ENCODE data around the gene ABLIM2. TPM values are rescaled to one million over a fixed set of nuclear protein-coding genes. Genes with fewer than 3 reads are reported as not detected.

Gene ABLIM2
- total RNA-seq, 1 donor from 2014 or later, result 5.2 TPM

DNA sequence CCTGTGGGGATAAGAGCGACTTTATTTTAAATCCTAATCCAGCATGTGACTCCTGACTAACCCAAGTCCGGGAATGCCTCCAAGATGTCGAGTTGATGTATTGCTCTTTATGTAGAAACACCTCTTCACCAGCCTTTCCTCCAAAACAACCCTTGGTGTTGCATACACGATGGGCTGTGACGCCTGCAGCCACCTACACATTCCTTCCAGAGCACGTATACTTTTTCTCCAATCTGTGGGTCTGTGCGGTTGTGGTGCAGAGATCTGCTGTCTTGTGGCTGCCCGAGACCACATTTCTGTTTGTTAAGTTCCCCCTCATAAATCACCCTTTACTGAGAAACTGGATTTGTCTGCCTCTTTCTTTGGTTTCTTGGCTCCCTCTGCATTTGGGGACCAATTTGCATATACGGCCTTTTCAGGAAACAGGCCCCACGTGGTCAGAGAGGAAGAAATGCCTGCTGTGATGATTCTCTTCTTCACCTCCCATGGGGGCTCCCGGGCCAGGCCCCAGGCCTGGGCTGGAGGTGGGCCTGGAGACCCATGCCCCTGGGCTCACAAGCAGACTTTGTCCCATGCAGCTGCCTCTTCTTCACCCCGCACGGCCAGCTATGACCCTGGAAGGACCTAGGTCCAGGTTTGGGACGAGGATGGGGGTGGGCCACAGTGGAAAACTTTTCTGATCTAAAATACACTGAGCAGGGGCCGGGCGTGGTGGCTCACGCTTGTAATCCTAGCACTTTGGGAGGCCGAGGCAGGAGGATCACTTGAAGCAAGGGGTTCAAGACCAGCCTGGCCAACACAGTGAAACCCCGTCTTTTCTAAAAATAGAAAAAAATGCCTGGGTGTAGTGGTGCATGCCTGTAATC, 197.6 kb downstream of the ABLIM2 start:
- H3K36me3 ChIP-seq, result no peaks in the 10 kb centered on the region
- H3K4me1 ChIP-seq, result peaks cover 29% of the 10 kb centered on the region
- no peaks in the 10 kb centered on the region for H3K27me3 ChIP-seq (ENCODE audit: low read depth)
- no peak for TF ChIP-seq CTCF (IDR thresholded peaks at IDR 0.05)
- DNase-seq (no peak), ATAC-seq (peak in 1 of 2 donors; percentile 13)
- no peak overlapping the region for H3K4me3 ChIP-seq
- H3K27ac ChIP-seq, result no peak overlapping the region
- no peaks in the 10 kb centered on the region for H3K9me3 ChIP-seq
- intact Hi-C loops (cut with DNase I), result no loop called here

DNA sequence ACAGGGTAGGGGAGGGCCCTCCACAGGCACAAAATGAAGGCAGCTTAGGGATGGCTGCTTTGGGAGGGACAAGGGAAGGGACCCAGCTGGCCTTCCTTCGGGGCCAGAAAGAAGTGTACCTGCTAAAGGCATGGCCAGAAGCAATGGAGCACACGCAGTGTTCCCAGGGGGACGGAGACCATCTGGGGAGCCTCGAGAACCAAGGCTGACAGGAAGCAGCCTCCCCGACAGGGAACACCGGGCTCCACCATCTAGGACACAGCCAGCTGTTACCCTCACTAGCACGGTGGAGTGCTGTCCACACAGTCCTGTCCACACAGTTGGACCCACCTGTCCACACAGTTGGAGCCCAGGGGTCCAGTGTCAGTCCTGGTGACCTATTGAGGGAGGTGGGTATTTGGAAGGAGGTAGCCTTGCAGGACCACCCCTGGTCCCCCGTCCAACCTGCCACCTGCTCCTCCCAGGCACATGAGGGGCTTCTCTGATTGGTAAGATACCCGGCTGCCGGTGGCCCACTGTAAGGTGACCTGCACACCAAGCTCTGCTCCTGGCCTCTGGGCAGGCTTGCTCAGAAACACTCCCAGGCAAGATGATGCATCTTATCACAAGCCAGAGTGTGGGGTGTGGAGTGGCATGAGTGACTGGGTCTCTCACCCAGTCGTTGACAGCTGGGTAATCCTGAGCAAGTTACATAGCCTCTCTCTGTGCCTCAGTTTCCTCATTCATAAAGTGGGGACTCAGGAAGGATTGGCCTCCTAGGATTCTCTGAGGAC, 198.4 kb downstream of the ABLIM2 start:
- Histone ChIP-seq H3K9me3 (no peaks in the 10 kb centered on the region), H3K27ac (peak overlapping the region; percentile 2), H3K27me3 (ENCODE audit: low read depth) (no peaks in the 10 kb centered on the region)

DNA sequence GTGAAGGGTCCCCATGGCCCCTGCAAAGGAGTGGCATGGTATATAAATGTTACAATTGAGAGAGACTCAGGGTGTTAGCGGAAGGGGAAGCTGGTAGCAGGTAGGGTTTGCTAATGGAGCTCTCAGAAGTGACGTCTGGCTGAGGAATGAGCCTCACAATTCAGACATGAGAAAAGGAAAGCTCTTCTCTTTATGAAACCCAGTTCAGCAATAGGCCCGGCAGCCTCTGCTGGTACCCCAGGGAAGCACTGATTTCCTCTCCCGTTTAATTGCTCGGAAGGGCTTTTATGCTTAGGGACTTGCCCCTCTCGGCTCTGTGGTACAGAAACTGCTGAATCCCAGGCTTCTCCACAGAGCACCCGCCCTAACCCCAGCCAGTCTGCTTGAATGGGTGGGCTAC, 199.5 kb downstream of the ABLIM2 start:
- ATAC-seq, result no peak
- TF ChIP-seq CTCF (IDR thresholded peaks at IDR 0.05), result no peak
- Histone ChIP-seq H3K4me1 (peaks cover 17% of the 10 kb centered on the region), H3K36me3 (no peaks in the 10 kb centered on the region), H3K27ac (no peak overlapping the region), H3K4me3 (no peak overlapping the region), H3K9me3 (peaks cover 3% of the 10 kb centered on the region), H3K27me3 (ENCODE audit: low read depth) (no peaks in the 10 kb centered on the region)
- intact Hi-C loops (cut with DNase I), result no loop called here
- DNase-seq, result no peak

More for the DNA sequence above, 198.4 kb downstream of the ABLIM2 start:
- intact Hi-C loops (cut with DNase I), result no loop called here
- peak in 1 of 2 donors; percentile 24 for ATAC-seq
- Histone ChIP-seq H3K4me3 (no peak overlapping the region), H3K4me1 (peaks cover 25% of the 10 kb centered on the region), H3K36me3 (no peaks in the 10 kb centered on the region)
- DNase-seq, result no peak
- no peak for TF ChIP-seq CTCF (IDR thresholded peaks at IDR 0.05)

GRCh38 chr4:7956934-7957656, 201.5 kb downstream of the ABLIM2 start:
- no peak for ATAC-seq
- no peak for TF ChIP-seq CTCF (IDR thresholded peaks at IDR 0.05)
- H3K27ac ChIP-seq, result no peak overlapping the region

DNA sequence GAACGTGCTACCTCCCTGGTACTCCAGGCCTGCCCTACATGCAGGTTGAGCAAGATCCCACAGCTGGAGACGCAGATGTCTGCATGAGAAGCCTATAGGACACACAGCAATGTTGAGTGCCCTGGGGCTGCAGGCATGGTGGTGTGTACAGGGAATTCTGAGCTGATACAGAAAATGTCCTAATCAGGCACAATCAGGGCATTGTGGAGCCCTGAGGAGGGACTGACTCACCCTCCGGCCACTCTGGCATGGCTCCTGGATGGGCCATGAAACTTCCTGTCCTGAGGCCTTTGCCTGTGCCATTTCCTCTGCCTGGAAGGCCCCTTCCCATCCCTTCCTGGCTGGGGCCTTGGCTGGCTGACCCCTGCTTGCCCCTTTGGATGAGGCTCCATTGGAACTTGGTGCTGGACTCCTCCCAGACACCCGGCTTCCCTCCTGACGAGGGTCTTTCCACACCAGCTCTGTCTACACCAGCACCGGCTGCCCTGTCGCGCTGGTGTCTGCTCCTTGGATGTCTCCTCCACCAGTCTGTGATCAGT, 202.3 kb downstream of the ABLIM2 start:
- Histone ChIP-seq H3K27ac (no peak overlapping the region), H3K9me3 (peaks cover 5% of the 10 kb centered on the region), H3K4me1 (peaks cover 16% of the 10 kb centered on the region), H3K36me3 (no peaks in the 10 kb centered on the region), H3K4me3 (no peak overlapping the region), H3K27me3 (ENCODE audit: low read depth) (no peaks in the 10 kb centered on the region)
- peak; percentile 46 to 47 for ATAC-seq
- no peak for DNase-seq
- TF ChIP-seq CTCF (IDR thresholded peaks at IDR 0.05), result no peak
- intact Hi-C loops (cut with DNase I), result no loop called here

More at GRCh38 chr4:7956934-7957656, 201.5 kb downstream of the ABLIM2 start:
- H3K9me3 ChIP-seq, result peaks cover 5% of the 10 kb centered on the region
- no peaks in the 10 kb centered on the region for H3K36me3 ChIP-seq
- peaks cover 17% of the 10 kb centered on the region for H3K4me1 ChIP-seq
- H3K27me3 ChIP-seq (ENCODE audit: low read depth), result no peaks in the 10 kb centered on the region
- intact Hi-C loops (cut with DNase I), result no loop called here
- no peak overlapping the region for H3K4me3 ChIP-seq
- no peak for DNase-seq

All from lower lobe of right lung (tissue), 2 donors.